K562 (cell line): Measurements from ENCODE around the gene GPR55.

Experiments
- ARNT ChIP-seq, 2 experiments: fragments of 450-650 bp; IDR thresholded peaks; 2 replicates each; pipeline ENCODE4 v1.6.1; 2016; ENCODE audit warnings: mild to moderate bottlenecking in 1 of 2
- FIP1L1 ChIP-seq: fragments of 200-400 bp; formaldehyde crosslinking; IDR thresholded peaks from 2 replicates; pipeline ENCODE4 v1.6.1; 2018; ENCODE audit warnings: mild to moderate bottlenecking, low read depth, low read length; ENCODE audit not compliant: poor library complexity, severe bottlenecking
- L3MBTL2 ChIP-seq: fragments of 450-650 bp; IDR thresholded peaks from 2 replicates; pipeline ENCODE4 v1.6.1; 2016; ENCODE audit warnings: mild to moderate bottlenecking, moderate library complexity

DNA sequence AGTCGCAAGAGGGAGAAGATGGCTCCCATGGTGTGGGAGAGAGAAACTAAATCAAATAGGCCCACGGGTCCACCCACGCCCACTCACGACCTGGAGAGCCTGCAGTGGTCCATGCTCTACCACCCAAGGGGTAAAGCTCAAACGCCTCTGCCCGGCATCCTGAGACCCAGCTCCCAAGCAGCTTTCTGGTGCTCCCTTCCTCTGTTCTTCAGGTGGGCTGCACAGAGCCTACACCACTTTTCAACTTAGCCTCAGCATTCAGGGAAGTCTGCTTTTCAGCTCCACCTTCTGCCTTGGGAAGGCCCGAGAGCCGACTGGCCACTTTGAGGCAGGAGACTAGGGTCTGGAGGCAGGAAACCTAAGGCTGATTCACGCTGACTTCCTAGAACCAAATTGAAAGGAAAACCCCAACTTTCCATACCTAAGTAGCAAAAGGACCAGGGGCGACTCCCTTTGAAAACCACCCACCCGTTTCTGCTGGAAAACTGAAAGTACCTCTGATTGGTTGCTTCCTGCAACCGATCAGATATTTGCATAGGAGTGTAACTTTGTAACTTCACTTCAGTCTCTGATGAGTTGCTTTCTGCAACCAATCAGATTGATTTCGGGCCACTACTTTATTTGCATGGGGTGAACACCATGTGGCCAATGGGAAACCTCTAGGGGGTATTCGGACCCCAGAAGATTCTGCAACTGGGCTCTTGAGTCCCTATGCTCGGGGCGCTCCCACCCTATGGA is 44.0 kb upstream of the GPR55 start:
- TF ChIP-seq L3MBTL2 (no peak), FIP1L1 (no peak), ARNT (IDR thresholded peaks at IDR 0.05) (no peak)
